ENCODE measurements around the gene NLRP10.

The NLRP10 gene

DNA sequence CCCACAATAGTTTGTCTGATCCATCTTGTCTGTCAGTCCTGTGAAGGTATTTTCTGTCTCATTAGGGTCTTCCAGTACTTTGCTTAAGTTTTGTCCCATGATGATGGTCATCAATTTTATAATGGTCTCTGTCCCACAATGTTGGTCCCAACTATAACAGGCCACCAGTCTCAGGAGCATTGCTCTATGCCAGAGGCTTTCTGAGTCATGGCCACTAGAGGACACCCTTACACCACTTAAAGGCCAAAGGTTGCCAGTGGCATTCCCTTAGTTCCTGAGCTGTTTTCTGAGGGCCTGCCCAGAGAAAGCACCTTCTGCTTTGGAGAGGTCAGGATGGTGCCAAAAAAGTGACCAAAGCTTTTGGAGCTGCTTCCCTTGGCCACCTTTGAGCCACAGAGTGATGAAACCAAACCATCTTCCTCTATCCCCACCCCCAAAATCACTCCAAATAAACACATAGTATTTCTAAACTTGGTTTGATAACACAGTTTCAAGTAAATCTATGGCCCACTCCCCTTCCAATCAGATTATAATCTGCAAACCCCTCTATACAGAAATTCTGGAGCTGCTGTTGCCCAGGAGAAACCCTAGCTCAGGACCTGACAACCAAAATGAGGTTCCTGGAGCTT, 41.2 kb upstream of the NLRP10 start:
- H3K4me1 ChIP-seq (ENCODE audit: insufficient read depth, low read length, severe bottlenecking): no peaks in the 10 kb centered on the region
- TF ChIP-seq, protein P1, sequence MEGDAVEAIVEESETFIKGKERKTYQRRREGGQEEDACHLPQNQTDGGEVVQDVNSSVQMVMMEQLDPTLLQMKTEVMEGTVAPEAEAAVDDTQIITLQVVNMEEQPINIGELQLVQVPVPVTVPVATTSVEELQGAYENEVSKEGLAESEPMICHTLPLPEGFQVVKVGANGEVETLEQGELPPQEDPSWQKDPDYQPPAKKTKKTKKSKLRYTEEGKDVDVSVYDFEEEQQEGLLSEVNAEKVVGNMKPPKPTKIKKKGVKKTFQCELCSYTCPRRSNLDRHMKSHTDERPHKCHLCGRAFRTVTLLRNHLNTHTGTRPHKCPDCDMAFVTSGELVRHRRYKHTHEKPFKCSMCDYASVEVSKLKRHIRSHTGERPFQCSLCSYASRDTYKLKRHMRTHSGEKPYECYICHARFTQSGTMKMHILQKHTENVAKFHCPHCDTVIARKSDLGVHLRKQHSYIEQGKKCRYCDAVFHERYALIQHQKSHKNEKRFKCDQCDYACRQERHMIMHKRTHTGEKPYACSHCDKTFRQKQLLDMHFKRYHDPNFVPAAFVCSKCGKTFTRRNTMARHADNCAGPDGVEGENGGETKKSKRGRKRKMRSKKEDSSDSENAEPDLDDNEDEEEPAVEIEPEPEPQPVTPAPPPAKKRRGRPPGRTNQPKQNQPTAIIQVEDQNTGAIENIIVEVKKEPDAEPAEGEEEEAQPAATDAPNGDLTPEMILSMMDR (IDR thresholded peaks at IDR 0.05; ENCODE audit: low read length): peak; percentile 86
- no peak for TF ChIP-seq EZH2 (IDR thresholded peaks at IDR 0.05; ENCODE audit: borderline replicate concordance, low read length)
- no peak overlapping the region for H3K27ac ChIP-seq (ENCODE audit: low read depth, low read length, poor library complexity, severe bottlenecking)
- no peaks in the 10 kb centered on the region for H3K9me3 ChIP-seq (ENCODE audit: low read length)
- no peak overlapping the region for H3K9ac ChIP-seq (ENCODE audit: low read length)
- H2AFZ ChIP-seq (ENCODE audit: low read length): no peak overlapping the region
- no peaks in the 10 kb centered on the region for H3K79me2 ChIP-seq (ENCODE audit: insufficient read depth, low read length)
- H3K4me3 ChIP-seq (ENCODE audit: low read depth, low read length, poor library complexity, severe bottlenecking): no peak overlapping the region
- no peaks in the 10 kb centered on the region for H3K27me3 ChIP-seq (ENCODE audit: insufficient read depth, low read length)
- no peaks in the 10 kb centered on the region for H3K36me3 ChIP-seq (ENCODE audit: insufficient read depth, low read length)
- H3K4me2 ChIP-seq (ENCODE audit: low read length): no peak overlapping the region
- H4K20me1 ChIP-seq (ENCODE audit: insufficient read depth, low read length): no peaks in the 10 kb centered on the region
- no peaks in the 10 kb centered on the region for H3K9me2 ChIP-seq (ENCODE audit: low read depth, low read length)
- no peaks in the 10 kb centered on the region for H3F3A ChIP-seq (ENCODE audit: insufficient read depth, low read length)

DNA sequence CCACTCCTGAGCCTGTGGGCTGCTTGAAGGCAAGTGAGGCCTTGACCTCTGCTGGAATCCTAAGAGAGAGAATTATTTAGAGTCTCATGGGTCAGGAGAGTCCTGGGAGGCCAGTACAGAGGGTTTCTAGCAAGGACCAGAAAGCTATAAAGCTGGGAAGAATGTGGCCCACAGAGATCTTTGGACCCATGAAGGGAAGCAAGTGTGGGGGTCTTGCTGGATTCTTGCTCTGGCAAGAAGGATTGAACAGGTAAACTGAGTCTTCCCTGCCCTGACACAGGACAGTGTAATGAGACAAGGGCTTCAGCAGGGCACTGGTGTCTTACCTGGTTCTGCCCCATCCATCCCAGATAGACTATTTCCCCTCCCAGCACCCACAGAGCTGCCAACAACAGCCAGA, 40.3 kb upstream of the NLRP10 start:
- TF ChIP-seq, protein P1 (IDR thresholded peaks at IDR 0.05; ENCODE audit: low read length): no peak
- TF ChIP-seq EZH2 (IDR thresholded peaks at IDR 0.05; ENCODE audit: borderline replicate concordance, low read length): no peak

DNA sequence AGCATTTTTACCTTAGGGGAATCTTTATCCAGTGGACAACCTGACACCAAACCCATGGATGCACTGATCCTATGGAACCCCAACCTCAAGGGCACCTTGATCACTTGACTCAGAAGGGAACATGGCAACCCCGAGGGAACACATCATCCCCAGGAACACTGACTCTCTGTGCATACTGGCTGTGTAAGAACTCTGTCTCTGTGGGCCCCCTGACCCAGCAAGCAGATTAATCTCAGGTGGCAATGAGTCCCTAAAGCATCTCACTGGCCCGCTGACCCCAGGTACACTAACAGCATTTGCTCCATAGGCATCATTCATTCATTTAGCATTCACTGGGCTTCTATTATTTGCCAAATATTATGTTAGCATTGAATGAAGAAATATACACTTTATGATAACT, 38.8 kb upstream of the NLRP10 start:
- H3K27ac ChIP-seq (ENCODE audit: low read depth, low read length, poor library complexity, severe bottlenecking): no peak overlapping the region
- H3K9ac ChIP-seq (ENCODE audit: low read length): no peak overlapping the region
- H3K79me2 ChIP-seq (ENCODE audit: insufficient read depth, low read length): no peaks in the 10 kb centered on the region
- no peaks in the 10 kb centered on the region for H3K9me3 ChIP-seq (ENCODE audit: low read length)
- H3K4me2 ChIP-seq (ENCODE audit: low read length): no peak overlapping the region
- H2AFZ ChIP-seq (ENCODE audit: low read length): no peak overlapping the region
- H3K9me2 ChIP-seq (ENCODE audit: low read depth, low read length): no peaks in the 10 kb centered on the region
- no peak overlapping the region for H3K4me3 ChIP-seq (ENCODE audit: low read depth, low read length, poor library complexity, severe bottlenecking)
- peaks cover 7% of the 10 kb centered on the region; the same call in 1 of the 2 replicates for H3K36me3 ChIP-seq (ENCODE audit: insufficient read depth, low read length)
- no peaks in the 10 kb centered on the region for H3K4me1 ChIP-seq (ENCODE audit: insufficient read depth, low read length, severe bottlenecking)
- TF ChIP-seq EZH2 (IDR thresholded peaks at IDR 0.05; ENCODE audit: borderline replicate concordance, low read length): no peak
- TF ChIP-seq, protein P1 (IDR thresholded peaks at IDR 0.05; ENCODE audit: low read length): no peak
- no peaks in the 10 kb centered on the region for H3K27me3 ChIP-seq (ENCODE audit: insufficient read depth, low read length)
- no peaks in the 10 kb centered on the region for H3F3A ChIP-seq (ENCODE audit: insufficient read depth, low read length)
- H4K20me1 ChIP-seq (ENCODE audit: insufficient read depth, low read length): no peaks in the 10 kb centered on the region

More for the DNA sequence above, 40.3 kb upstream of the NLRP10 start:
- Histone ChIP-seq H3F3A (ENCODE audit: insufficient read depth, low read length) (no peaks in the 10 kb centered on the region), H3K4me2 (ENCODE audit: low read length) (no peak overlapping the region), H2AFZ (ENCODE audit: low read length) (no peak overlapping the region), H3K27me3 (ENCODE audit: insufficient read depth, low read length) (no peaks in the 10 kb centered on the region), H3K9ac (ENCODE audit: low read length) (no peak overlapping the region), H3K4me3 (ENCODE audit: low read depth, low read length, poor library complexity, severe bottlenecking) (no peak overlapping the region), H3K79me2 (ENCODE audit: insufficient read depth, low read length) (no peaks in the 10 kb centered on the region), H3K4me1 (ENCODE audit: insufficient read depth, low read length, severe bottlenecking) (no peaks in the 10 kb centered on the region), H3K36me3 (ENCODE audit: insufficient read depth, low read length) (no peaks in the 10 kb centered on the region), H4K20me1 (ENCODE audit: insufficient read depth, low read length) (no peaks in the 10 kb centered on the region), H3K9me2 (ENCODE audit: low read depth, low read length) (no peaks in the 10 kb centered on the region), H3K27ac (ENCODE audit: low read depth, low read length, poor library complexity, severe bottlenecking) (no peak overlapping the region), H3K9me3 (ENCODE audit: low read length) (no peaks in the 10 kb centered on the region)
